Medulla oblongata (tissue), 1 donor: ENCODE measurements around the gene FMN1.
"Not testable (repeated sequence)": the region's sequence is repeated elsewhere in the genome, so short reads cannot be mapped to it uniquely, and the experiment has no call there.

Source experiments
- DNase-seq: peaks from one replicate; pipeline ENCODE4 v3.0.0-alpha.2; 2015; ENCODE audit errors: extremely low spot score

The FMN1 gene

DNA sequence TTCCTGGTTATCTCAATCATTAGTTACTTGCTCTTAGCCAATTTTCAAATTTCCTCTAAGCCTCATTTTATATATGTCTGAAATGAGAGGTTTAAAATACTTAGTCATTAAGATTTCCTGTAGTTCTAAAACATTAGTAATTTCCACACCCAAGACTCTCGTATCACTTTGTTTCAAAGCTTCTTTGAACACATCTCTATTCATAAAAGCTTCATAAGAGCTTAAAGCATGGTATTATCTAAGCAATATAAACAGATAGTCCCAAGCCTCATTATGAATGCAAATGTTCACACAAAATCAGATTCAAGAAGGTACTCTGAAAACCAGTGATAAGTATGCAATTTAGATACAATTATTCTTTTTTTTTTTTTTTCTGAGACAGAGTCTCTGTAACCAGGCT, 217.0 kb downstream of the FMN1 start:
- DNase-seq, result no peak

DNA sequence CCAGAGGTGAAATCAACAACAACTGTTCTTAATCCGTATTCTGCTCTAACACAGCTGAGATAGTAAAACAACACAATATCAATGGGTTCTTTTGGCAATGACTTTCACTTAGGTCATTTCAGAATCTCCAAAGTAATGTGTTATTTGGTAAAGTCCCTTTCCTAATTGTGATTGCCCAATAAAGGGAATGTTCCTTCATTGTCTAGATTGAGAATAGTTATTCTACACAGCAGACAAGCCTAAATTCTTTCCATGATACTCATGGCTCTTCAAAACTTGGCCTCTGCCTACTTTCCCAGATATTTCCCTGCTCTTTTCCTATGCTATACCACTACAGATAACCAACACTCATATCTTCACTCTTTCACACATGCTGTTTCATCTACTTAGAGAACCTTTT, 219.8 kb downstream of the FMN1 start:
- DNase-seq, result no peak

DNA sequence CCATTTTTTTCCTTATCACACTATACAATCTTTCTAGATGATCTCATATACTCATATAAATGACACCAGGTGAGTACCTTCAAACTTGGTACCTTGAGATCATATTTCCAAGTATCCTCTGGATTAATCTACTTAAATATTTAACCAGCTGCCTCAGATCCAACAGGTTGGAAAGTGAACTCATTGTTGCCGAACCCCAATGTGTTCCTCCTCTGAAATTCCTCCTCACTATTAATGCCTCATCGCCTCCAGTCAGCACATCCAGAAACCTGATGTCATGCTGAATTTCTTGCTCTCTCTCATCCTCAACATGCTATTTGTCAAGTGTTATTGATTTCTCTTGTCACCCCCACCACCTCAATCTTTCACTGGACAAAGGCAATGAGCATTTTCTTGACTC, 221.8 kb downstream of the FMN1 start:
- no peak for DNase-seq

DNA sequence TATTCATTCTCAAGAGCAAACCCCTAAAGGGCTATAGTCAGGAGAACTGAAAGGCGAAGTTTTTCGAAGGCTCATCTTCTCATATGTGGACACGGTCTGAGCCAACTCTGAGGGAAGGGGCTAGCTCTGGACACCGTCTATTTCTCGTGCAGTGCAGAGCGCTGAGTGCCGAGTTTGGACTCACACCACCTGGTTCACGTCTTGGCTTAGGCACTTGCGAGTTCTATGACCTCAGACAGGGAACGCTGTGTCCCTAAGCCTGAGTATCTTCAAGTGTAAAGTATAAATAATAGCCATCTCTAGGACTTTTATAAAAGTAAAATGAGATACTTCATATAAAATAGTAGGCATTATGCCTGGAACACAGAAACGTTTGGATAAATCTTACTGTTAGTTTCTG, 223.7 kb downstream of the FMN1 start:
- no peak for DNase-seq

DNA sequence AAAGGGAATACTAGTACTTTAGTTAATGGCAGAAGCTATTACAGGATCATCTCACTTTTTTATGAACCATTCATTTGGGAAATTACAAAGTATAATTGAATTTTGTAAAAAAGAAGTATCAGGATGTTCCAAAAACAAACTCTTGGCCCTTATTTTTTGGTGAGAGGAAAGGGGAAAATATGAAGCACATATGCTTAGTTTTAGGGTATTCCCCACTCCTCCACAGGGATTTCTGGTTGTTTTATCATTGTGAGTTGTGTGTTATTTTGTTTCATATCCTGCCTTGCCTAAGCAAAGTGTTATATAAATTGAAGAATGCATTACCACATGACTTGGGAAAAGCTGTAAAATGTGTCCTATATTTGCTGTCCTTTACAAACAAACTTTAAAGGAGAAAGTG, 227.0 kb downstream of the FMN1 start:
- no peak for DNase-seq

DNA sequence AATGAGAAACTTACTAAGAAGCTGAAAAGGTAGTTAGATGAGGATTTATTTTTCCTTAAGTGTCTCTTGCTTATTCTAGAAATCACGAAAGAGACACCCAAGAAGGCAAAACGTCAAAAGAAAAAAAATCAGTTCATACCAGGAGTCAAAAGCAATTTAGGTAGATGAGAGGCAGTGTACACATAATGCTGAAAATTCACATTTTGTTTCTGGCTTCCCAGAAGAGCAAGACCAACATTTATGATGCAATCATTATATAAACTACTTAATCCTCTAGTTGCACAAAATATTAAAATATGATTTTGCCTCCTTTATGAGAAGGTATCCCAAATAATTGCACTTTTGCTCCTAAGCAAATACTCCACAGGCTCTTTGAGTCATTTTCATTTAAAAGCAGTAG, 228.0 kb downstream of the FMN1 start:
- DNase-seq, result no peak

DNA sequence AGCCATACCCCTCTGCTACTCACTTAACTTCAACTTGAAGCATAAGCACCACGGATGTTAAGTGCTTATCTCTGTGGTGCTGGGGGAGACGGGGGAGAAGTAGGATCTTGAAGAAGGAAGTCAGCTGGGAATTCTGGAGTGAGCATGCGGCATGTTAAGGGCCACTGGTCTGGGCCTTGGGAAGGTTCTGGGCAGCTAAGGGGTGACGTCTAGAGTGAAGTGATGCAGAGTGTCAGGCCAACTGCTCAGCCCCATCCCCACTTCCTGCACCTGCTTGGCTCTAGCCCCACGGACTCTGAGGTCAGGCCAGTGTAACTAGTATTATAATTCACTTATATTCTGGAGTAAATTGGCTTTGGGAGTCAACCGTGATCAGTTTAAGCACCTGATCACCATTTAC, 228.6 kb downstream of the FMN1 start:
- no peak for DNase-seq

DNA sequence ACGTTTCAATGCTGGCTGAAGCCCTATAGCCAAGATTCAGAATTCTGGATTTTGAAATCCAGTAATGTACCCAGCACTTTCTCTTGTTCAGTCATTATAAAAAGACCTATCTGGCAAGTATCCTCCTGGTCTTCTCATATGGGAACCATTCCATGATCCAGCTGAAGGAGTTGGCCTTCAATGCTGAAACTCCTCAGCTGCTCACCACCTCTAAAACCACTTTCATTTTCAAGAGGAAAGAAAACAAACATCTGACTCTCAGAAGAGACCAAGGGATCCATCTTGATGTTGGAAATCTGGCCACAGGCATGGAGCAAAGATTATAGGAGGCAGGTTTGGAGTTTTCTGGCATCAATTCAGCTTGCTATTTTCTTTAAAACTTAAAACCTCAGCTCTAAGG, 235.4 kb downstream of the FMN1 start:
- no peak for DNase-seq

DNA sequence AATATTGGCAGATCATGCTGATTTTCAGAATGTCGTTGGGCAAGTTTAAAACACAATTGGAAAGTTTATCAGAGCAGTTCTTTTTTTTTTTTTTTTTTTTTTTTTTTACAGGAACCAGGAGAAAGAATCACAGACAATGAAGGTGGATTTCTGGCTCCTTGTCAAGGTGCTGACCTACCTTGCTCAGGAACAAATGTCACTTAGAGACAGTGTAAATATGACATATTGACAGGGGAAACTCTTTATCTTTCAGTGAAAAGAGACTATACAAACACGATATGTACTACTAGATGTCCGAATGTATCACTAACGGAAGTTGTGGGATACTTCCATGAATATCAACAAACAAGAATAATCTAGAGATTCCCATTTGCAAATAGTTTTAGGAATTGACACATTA, 237.3 kb downstream of the FMN1 start:
- no peak for DNase-seq

DNA sequence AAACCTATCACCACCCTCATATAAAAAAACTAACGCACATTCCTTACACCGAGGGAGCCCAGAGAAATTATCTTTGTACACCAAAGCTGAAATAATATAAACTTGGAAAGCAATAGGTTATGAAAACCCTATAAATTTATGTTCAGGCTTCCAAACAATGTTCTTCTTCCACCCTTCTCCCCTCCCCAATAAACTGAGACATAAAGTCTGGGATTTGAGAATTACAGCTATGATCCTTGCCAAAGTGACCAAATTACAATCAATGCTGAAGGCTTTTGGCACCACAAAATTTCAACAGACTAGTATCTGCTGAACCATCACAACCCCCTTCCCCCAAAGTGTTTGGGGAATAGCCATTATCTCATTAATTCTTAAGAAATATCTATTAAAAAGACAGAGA, 237.8 kb downstream of the FMN1 start:
- no peak for DNase-seq

DNA sequence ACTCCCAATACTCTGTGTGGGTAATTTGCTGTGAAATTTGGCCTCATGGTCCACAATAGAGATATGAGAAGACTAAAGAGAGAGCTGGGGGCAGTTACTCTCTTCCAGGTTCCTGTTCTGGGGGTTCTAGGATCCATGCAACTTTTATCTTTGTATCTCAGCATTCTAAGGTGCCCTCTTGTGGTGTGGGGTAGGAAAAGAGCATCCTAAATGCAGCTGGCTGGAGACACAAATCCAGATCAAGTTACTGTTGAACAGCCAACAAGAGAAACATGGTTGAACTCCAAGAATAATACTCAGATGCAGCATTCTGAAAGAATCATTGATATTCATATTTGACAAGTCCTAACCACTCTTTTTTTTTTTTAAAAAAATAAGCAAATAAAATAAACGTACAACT, 238.5 kb downstream of the FMN1 start:
- DNase-seq, result peak; percentile 62

DNA sequence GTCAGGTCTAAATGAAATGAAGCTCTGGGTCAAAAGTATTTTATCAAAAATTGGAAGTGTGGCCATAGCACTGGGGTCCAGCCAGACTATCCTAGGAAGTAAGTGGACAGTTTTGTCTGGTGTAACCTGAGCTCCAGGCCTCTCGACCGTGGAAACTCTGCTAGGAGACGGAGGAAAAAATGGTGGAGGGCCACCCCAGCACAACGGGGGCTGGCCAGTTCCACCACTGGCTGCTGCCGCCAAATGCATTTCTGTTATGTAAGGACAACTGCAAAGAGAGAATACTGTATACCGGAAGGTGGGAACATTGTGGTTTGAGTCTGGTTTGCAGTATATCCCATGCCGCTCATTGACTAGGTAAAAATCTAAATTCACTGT, 241.0 kb downstream of the FMN1 start:
- no peak for DNase-seq

DNA sequence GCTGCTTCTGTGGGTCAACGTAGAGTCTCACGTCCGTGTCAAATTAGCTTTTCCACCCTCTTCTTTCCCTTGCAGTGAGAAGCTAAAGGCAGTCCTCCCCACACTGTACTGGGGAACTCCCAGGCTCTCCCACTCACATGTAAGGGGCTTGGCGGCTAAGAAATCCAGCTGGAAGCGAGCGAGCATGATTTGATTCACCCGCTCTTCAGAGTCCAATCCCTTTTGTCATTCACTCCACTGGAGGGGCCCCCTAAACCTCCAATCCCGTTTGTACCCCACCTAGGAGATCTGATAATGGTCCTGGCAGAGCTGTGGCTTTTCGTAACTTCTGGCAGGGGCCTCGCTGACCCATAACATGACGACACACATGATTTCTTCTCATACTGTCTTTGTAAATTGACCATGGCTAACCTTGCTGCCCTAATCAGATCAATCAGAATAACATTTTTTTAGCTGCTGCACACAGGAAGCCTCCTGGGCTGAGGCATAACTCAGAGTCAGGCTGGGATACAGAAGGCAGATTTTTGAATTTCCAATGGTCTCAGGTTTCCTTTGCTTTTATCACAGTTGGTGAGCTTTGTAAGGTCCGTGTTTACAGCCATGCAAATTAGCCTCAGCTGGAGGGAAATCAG, 241.5 kb downstream of the FMN1 start:
- no peak for DNase-seq

DNA sequence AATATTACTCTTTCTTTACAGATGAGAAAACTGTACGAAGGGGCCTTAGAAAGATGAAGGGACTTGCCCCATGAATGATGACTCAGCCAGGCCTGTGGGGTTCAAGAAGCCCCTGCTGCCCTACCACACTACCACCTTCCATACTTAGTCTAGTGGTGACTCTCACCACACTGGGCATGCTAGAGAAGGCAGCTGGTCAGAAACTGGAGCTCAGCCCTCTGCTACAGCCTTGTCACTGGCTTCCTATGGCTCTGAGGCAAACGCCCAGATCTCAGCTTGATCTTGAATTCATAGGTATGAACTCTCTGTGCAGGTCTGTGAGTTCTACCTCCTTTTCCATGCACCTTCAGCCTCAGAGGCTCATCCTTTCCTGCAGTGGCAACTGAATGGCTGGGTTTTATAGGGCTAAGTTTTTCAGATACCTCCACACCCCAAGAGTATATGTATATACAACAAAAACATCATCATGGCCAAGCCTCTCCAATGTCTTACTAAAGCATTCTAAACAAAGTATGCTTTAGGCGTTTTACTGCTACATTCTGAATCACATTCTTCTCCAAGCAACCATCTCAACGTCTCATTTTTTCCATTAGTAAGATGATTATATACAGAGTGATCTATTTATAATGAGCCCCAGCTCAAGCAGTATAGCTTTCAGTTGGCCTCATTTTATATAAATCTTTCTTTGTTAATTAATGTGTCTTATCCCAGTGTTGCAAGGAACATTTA, 242.6 kb downstream of the FMN1 start:
- DNase-seq, result no peak

DNA sequence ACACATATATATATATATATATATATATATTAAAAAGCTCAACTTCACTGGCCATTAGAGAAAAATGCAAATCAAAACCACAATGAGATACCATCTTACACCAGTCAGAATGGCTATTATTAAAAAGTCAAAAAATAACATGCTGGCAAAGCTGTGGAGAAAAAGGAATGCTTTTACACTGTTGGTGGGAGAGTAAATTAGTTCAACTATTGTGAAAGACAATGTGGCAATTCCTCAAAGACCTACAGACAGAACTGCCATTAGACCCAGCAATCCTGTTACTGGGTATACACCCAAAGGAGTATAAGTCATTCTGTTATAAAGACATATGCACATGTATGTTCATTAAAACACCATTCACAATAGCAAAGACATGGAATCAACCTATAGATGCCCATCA, 244.5 kb downstream of the FMN1 start:
- not testable (repeated sequence) for DNase-seq

DNA sequence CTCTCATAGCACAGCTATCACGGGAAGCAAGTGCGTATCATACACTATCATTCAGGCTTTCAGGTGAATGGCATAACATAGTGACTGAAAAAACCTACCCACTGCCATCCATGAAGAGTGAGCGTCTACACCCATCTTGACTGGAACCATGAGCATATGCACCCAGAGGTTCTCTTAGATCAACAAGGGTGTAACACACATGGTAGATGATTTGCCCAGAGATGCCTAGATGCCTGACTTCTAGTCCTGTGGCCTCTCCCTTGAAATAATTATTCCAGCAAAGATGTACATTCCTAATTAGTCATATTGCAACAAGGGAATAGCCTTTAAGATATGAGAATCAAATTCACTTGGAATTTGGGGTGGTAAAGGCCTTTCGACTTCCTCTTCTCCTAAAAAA, 248.3 kb downstream of the FMN1 start:
- DNase-seq, result no peak

DNA sequence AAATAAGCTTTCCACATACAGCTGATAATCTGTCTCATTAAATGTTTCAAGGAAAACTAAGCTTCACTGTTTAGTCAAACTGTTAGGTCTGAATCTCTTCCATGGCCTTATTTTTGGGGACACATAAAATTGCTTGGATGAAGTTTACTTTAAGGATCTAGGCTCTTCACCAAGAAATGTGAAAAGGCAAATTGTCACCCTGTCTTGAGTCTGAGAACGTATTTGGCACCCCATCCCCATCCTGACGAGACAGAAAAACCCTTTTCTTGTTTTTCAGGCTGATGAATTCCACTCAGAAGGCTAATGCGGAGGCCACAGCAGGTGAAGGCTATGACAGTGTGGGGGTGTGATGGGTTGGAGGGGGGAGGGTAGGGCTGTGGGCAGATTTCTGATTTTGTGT, 250.1 kb downstream of the FMN1 start:
- peak; percentile 17 for DNase-seq

DNA sequence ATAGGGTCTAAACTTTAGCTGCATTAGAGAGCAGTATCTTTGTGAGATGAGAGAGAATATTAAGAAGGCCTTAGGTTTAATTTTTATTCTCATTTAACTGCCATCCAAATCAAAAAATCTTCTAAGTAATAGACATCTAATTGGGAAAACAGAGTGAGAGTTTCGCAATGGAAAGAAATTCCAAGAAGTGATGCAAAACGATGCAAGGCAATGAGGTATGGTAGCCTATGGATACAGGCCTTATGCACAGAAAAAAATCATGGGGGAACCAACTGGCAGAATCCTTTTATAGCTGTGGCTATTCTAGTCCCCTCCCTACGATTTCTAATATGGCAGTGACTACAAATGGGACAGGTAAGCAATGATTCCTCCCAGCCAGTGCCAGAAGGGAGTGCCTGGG, 250.8 kb downstream of the FMN1 start:
- DNase-seq, result no peak

DNA sequence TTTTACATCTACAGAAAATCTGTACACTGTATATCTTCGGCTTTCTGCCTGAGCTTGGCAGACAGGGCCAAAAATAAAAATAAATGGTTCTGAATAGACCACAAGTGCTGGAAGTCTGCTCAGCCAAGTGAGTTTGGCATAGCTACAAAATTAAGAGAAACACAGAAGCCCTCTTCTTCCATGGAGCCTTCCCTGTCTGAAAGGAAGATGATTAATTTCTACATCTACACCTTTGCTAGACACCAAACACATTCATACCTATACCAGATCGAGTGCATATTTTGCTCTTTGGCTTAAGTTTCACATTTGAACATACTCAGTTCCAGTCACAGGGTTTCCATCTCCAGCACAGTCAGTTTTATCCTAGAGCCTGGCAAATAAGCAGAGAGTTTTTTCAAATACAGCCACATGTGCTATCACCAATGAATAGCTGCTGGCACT, 252.1 kb downstream of the FMN1 start:
- peak; percentile 12 for DNase-seq

DNA sequence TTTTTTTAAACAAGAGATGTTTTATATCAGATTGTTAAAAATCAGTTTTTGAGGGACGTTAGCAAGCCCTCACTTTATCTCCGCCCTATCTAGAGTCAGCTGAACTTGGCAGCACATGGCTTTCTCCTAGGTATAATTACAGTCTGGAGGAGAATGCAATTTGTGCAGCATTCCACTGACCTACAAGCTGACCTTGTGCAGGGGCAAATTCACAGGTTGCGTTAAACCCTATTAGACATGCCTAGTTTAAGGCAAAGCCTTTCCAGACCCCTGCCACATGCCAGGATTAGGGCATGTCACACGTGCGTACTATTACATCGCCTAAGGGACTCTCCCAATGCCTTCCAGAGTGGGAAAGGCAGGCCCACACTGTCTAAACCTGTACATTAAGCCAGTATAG, 252.7 kb downstream of the FMN1 start:
- DNase-seq, result no peak

DNA sequence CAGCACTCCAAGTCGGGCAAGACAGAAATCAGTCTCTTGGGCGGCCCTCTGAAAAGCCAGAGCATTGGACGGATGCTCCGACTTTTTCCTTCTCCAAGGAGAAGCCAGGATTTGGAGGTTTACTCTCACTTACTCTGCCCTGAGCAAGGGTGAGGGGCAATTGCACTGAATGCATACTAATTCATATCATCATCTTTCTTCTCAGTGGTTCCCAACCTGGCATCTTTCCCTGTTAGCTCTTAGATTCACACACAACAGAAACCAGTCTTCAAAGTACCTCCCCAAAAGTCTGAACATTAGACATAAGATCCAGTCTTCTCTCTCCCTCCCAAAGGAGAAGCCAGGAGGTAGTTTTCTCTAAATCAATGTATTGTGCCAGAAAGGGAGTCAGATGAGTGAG, 257.5 kb downstream of the FMN1 start:
- no peak for DNase-seq

DNA sequence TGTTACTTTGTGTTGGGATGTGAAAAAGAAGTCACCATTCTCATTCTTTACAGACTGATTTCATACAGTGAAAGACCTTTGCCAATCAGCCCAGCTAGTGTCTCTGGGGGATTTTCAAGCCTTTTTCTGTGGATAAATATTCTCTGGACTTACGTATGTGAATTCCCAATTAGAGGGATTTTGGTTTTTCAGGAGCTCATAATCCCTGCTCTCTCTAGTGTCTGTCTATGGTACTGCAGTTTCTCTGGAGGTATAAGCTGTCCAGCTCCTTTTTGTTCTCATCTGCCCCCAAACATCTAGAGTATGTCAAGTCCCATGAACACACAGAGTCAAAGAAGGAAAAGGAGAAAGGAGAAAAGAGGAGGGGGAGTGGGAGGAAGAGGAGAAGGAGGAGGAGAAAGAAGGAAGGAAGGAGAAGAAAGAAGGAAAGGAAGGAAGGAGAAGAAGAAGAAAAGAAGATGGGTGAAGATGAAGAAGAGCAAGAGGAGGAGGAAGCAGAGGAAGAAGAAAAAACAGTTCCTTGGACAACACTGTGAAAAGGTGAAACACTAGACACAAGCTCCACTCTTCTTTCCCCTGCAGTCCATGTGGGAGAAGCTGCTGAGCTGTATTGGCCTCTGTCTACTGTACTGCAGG, 258.1 kb downstream of the FMN1 start:
- DNase-seq, result peak; percentile 46

DNA sequence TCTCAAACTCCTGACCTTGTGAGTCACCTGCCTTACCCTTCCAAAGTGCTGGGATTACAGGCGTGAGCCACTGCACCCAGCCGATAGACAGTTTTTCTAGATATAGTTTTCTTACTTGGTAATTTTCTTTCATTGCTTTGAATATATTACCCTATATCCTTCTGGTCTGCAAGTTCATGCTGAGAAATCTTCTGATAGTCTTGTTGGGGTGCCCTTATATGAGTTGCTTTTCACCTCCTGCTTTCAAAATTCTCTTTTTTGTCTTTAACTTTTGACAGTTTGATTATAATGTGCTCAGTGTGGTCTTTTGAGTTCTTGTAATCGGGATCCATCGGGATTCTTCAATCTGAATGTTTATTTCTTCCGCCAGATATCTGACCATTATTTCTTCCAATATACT, 259.4 kb downstream of the FMN1 start:
- DNase-seq, result no peak
